H1 (cell line): ENCODE data around the gene PLEKHA1. TPM values are rescaled to one million over a fixed set of nuclear protein-coding genes. Genes with fewer than 3 reads are reported as not detected.

Experiments used
- CTCF ChIA-PET: fragments of 300-600 bp; sonication (Branson Sonifier 250); formaldehyde crosslinking; loops from one replicate; lab custom pipeline; 2021; ENCODE audit not compliant: partially characterized antibody; lab: Charles Lee
- POLR2A ChIA-PET: fragments of 300-600 bp; sonication (Branson Sonifier 250); formaldehyde crosslinking; loops from one replicate; lab custom pipeline; 2021; ENCODE audit warnings: inconsistent platforms; ENCODE audit not compliant: partially characterized antibody; lab: Charles Lee
- DNase-seq, 2 experiments: peaks; one replicate each; pipeline versions ENCODE4 v3.0.0 to v3.0.0-alpha.2; 2010 to 2022; ENCODE audit warnings: low spot score in 2 of 2, low read depth in 1 of 2, mixed read lengths in 1 of 2
- FAIRE-seq: peaks from 2 replicates; lab custom pipeline; 2011; peaks lifted over from hg19 to GRCh38; lab: Jason Lieb, UNC
- H2AFZ ChIP-seq: 2 replicates; pipeline ENCODE4 v1.8.1; 2012; ENCODE audit warnings: low read length, inconsistent platforms
- H2AK5ac ChIP-seq: 2 replicates; pipeline ENCODE4 v1.6.1; 2013; ENCODE audit warnings: low read depth, low read length
- H2BK120ac ChIP-seq: replicated peaks from 2 replicates; pipeline ENCODE3; 2013; ENCODE audit warnings: low read depth, low read length, inconsistent platforms
- H2BK12ac ChIP-seq: 2 replicates; pipeline ENCODE4 v1.6.1; 2013; ENCODE audit warnings: low read depth, low read length
- H2BK15ac ChIP-seq: 2 replicates; pipeline ENCODE4 v1.6.1; 2013; ENCODE audit warnings: low read length
- H2BK20ac ChIP-seq: 2 replicates; pipeline ENCODE4 v1.6.1; 2013; ENCODE audit warnings: low read length
- H2BK5ac ChIP-seq: 2 replicates; pipeline ENCODE4 v1.6.1; 2013; ENCODE audit warnings: low read depth, low read length
- H3K14ac ChIP-seq: 2 replicates; pipeline ENCODE4 v1.6.1; 2013; ENCODE audit warnings: inconsistent platforms; ENCODE audit not compliant: insufficient read length
- H3K18ac ChIP-seq: 2 replicates; pipeline ENCODE4 v1.6.1; 2013; ENCODE audit warnings: low read length; ENCODE audit errors: extremely low read depth
- H3K23ac ChIP-seq: 2 replicates; pipeline ENCODE4 v1.6.1; 2013; ENCODE audit warnings: inconsistent platforms; ENCODE audit not compliant: insufficient read length
- H3K23me2 ChIP-seq: 2 replicates; pipeline ENCODE4 v1.6.1; 2013; ENCODE audit warnings: low read depth, low read length
- H3K27ac ChIP-seq: 2 replicates; pipeline ENCODE4 v1.6.1; 2011; ENCODE audit warnings: low read depth, low read length, inconsistent platforms
- H3K27me3 ChIP-seq, 4 experiments: replicated peaks in 1 of 4; 1 replicate in 1 of 4; 2 replicates in 3 of 4; pipeline versions ENCODE4 v1.6.1 to v1.8.1; 2011 to 2013; ENCODE audit warnings: low read length in 3 of 4, mild to moderate bottlenecking in 3 of 4, inconsistent platforms in 2 of 4, mixed read lengths in 2 of 4, moderate library complexity in 1 of 4; ENCODE audit not compliant: control insufficient read depth in 3 of 4, insufficient read depth in 3 of 4; ENCODE audit errors: extremely low read depth in 1 of 4
- H3K36me3 ChIP-seq, 4 experiments: 2 replicates each; pipeline versions ENCODE4 v1.6.1 to v1.8.1; 2011 to 2013; ENCODE audit warnings: mild to moderate bottlenecking in 4 of 4, low read length in 3 of 4, moderate library complexity in 2 of 4, control low read depth in 1 of 4, inconsistent platforms in 1 of 4; ENCODE audit not compliant: insufficient read depth in 4 of 4, control insufficient read depth in 2 of 4
- H3K4ac ChIP-seq: replicated peaks from 2 replicates; pipeline ENCODE3; 2013; ENCODE audit warnings: low read length, low read depth, mixed read lengths, inconsistent platforms; ENCODE audit not compliant: insufficient read length
- H3K4me1 ChIP-seq, 4 experiments: replicated peaks in 1 of 4; 1 replicate in 1 of 4; 2 replicates in 3 of 4; pipeline versions ENCODE4 v1.6.1 to v1.8.1; 2011 to 2013; ENCODE audit warnings: low read length in 3 of 4, inconsistent platforms in 2 of 4, mixed read lengths in 1 of 4; ENCODE audit not compliant: insufficient read depth in 4 of 4, control insufficient read depth in 3 of 4
- H3K4me2 ChIP-seq, 2 experiments: 2 replicates each; pipeline versions ENCODE4 v1.6.1 to v1.8.1; 2011 to 2013; ENCODE audit warnings: low read depth in 2 of 2, low read length in 2 of 2, control low read depth in 1 of 2, inconsistent platforms in 1 of 2, mild to moderate bottlenecking in 1 of 2; ENCODE audit not compliant: insufficient read depth in 1 of 2
- H3K4me3 ChIP-seq, 4 experiments: fragments of 200-600, 300-600 bp in 1 of 4; sonication (generic), shearing (Covaris generic), sonication (Bioruptor Twin) in 1 of 4; 2 replicates each; pipeline versions ENCODE4 v1.5.1 to v1.8.1; 2011 to 2016; ENCODE audit warnings: low read length in 4 of 4, low read depth in 3 of 4, control low read depth in 2 of 4, inconsistent platforms in 2 of 4, mild to moderate bottlenecking in 2 of 4, mixed read lengths in 1 of 4, moderate library complexity in 1 of 4; ENCODE audit not compliant: insufficient read depth in 2 of 4; ENCODE audit errors: extremely low read depth in 1 of 4
- H3K56ac ChIP-seq: replicated peaks from 2 replicates; pipeline ENCODE3; 2013; ENCODE audit warnings: low read depth, mild to moderate bottlenecking, mixed read lengths, low read length, inconsistent platforms; ENCODE audit not compliant: insufficient read length
- H3K79me1 ChIP-seq: 2 replicates; pipeline ENCODE4 v1.6.1; 2013; ENCODE audit warnings: low read depth, low read length, control low read depth
- H3K79me2 ChIP-seq, 2 experiments: 2 replicates each; pipeline versions ENCODE4 v1.6.1 to v1.8.1; 2012 to 2013; ENCODE audit warnings: low read length in 2 of 2, mild to moderate bottlenecking in 2 of 2, inconsistent platforms in 1 of 2; ENCODE audit not compliant: insufficient read depth in 2 of 2, control insufficient read depth in 1 of 2
- H3K9ac ChIP-seq, 4 experiments: replicated peaks in 1 of 4; 1 replicate in 1 of 4; 2 replicates in 3 of 4; pipeline versions ENCODE4 v1.6.1 to v1.8.1; 2011 to 2013; ENCODE audit warnings: low read depth in 3 of 4, low read length in 3 of 4, control low read depth in 2 of 4, mild to moderate bottlenecking in 2 of 4, moderate library complexity in 2 of 4, inconsistent platforms in 1 of 4; ENCODE audit errors: extremely low read depth in 1 of 4
- H3K9me3 ChIP-seq, 2 experiments: 2 replicates each; pipeline versions ENCODE4 v1.6.1 to v1.8.1; 2012 to 2013; ENCODE audit warnings: mild to moderate bottlenecking in 2 of 2, moderate library complexity in 2 of 2, control low read depth in 1 of 2, inconsistent platforms in 1 of 2, low read depth in 1 of 2, low read length in 1 of 2, mixed read lengths in 1 of 2; ENCODE audit not compliant: insufficient read depth in 2 of 2
- H4K20me1 ChIP-seq, 2 experiments: replicated peaks in 1 of 2; 2 replicates each; pipeline versions ENCODE3 to v1.8.1; 2011 to 2013; ENCODE audit warnings: inconsistent platforms in 2 of 2, low read length in 2 of 2, mild to moderate bottlenecking in 1 of 2; ENCODE audit not compliant: insufficient read depth in 2 of 2, control insufficient read depth in 1 of 2
- H4K5ac ChIP-seq: 2 replicates; pipeline ENCODE4 v1.6.1; 2013; ENCODE audit warnings: low read length, low read depth, mixed read lengths, inconsistent platforms; ENCODE audit not compliant: insufficient read length
- H4K8ac ChIP-seq: 2 replicates; pipeline ENCODE4 v1.8.0; 2013; ENCODE audit warnings: mild to moderate bottlenecking, moderate library complexity, low read length, inconsistent platforms; ENCODE audit not compliant: insufficient read depth; ENCODE audit errors: extremely low read depth
- H4K91ac ChIP-seq: replicated peaks from 2 replicates; pipeline ENCODE3; 2013; ENCODE audit warnings: low read length, mixed read lengths, inconsistent platforms; ENCODE audit not compliant: insufficient read length
- CEBPB ChIP-seq: IDR thresholded peaks from 2 replicates; pipeline ENCODE4 v1.6.1; 2012; ENCODE audit warnings: low read depth, low read length
- CREB1 ChIP-seq: IDR thresholded peaks from 2 replicates; pipeline ENCODE4 v1.6.1; 2012; ENCODE audit warnings: inconsistent platforms
- EGR1 ChIP-seq: IDR thresholded peaks from 2 replicates; pipeline ENCODE4 v1.6.1; 2011; ENCODE audit warnings: low read depth, low read length, borderline replicate concordance
- EZH2 ChIP-seq: fragments of 200-600 bp; sonication (generic); IDR thresholded peaks from 2 replicates; pipeline ENCODE4 v1.7.1; 2012; ENCODE audit warnings: low read depth, mild to moderate bottlenecking, moderate library complexity, low read length, inconsistent platforms; ENCODE audit not compliant: severe bottlenecking
- HDAC6 ChIP-seq: IDR thresholded peaks from one replicate; pipeline ENCODE4 v1.7.1; 2012; ENCODE audit warnings: low read depth, mild to moderate bottlenecking, inconsistent platforms, low read length, moderate library complexity
- KDM4A ChIP-seq: IDR thresholded peaks from one replicate; pipeline ENCODE4 v1.7.1; 2012; ENCODE audit warnings: low read depth, mild to moderate bottlenecking, moderate library complexity, low read length, inconsistent platforms; ENCODE audit not compliant: severe bottlenecking
- POU5F1 ChIP-seq: IDR thresholded peaks from 2 replicates; pipeline ENCODE4 v1.6.1; 2011; ENCODE audit warnings: low read depth, mild to moderate bottlenecking, low read length, moderate library complexity
- RBBP5 ChIP-seq: IDR thresholded peaks from 2 replicates; pipeline ENCODE4 v1.7.1; 2012; ENCODE audit warnings: low read depth, mild to moderate bottlenecking, inconsistent platforms, low read length, moderate library complexity, borderline replicate concordance
- SAP30 ChIP-seq: fragments of 300-600 bp; sonication (generic); IDR thresholded peaks from 2 replicates; pipeline ENCODE4 v1.7.1; 2012; ENCODE audit warnings: low read length, moderate library complexity, mild to moderate bottlenecking, inconsistent platforms; ENCODE audit not compliant: insufficient read depth, insufficient replicate concordance
- SIRT6 ChIP-seq: IDR thresholded peaks from one replicate; pipeline ENCODE4 v1.7.1; 2012; ENCODE audit warnings: low read length, inconsistent platforms
- SIX5 ChIP-seq: IDR thresholded peaks from 2 replicates; pipeline ENCODE4 v1.6.1; 2011; ENCODE audit warnings: mild to moderate bottlenecking, low read depth, low read length
- WGBS, 2 experiments: shearing (Covaris generic) in 1 of 2; methylation state at CpG; one replicate each; pipeline versions ENCODE4 v1.1.6 to v1.1.7; 2013 to 2015; ENCODE audit warnings: low lambda C conversion rate in 2 of 2, mixed read lengths in 2 of 2, inconsistent platforms in 1 of 2, low coverage in 1 of 2, missing lambda C conversion rate in 1 of 2; ENCODE audit not compliant: insufficient replicate concordance in 2 of 2, insufficient coverage in 1 of 2, insufficient read length in 1 of 2; ENCODE audit errors: extremely low coverage in 1 of 2, missing lambda C conversion rate in 1 of 2; 5-methylcytosine and 5-hydroxymethylcytosine counted together
- polyA plus RNA-seq, 7 experiments: library from polyadenylated mRNA; depleted of rRNA in 3 of 7; stranded (reverse) in 5 of 7; unstranded in 2 of 7; fragments of >200 nt in 5 of 7; fragments of 200-250 nt in 2 of 7; gene quantifications; 1 replicate in 5 of 7; 2 replicates in 1 of 7; 4 replicates in 1 of 7; pipeline versions ENCODE4 v1.2.1 to v1.2.3, GENCODE V29; 2011 to 2013; ENCODE audit warnings: missing spikeins in 2 of 7, mixed read lengths in 2 of 7
- total RNA-seq: library from RNA; stranded (reverse); fragmentation: NEBNext Ultra II Directional; extraction: Animal tissue kit (Norgen Biotek cat#: 25700); gene quantifications from 2 replicates; pipeline ENCODE4 v1.2.1, GENCODE V29; 2021
- TF ChIP-seq, protein P1 (sequence below), 3 experiments: IDR thresholded peaks; 1 replicate in 2 of 3; 2 replicates in 1 of 3; pipeline versions ENCODE4 v1.5.1 to v1.6.1; 2011; ENCODE audit warnings: low read length in 3 of 3, mild to moderate bottlenecking in 3 of 3, inconsistent platforms in 2 of 3, low read depth in 1 of 3, moderate library complexity in 1 of 3; ENCODE audit not compliant: insufficient read depth in 1 of 3; ENCODE audit errors: control extremely low read depth in 1 of 3

PLEKHA1 gene
- total and polyA plus RNA-seq, 2 of the 8 experiments (the other 6 are each of a cell fraction or from before 2014, with no cell fraction given) = 15.6 to 39.7 TPM

- H2BK5ac ChIP-seq = no peak overlapping the region
- FAIRE-seq (no peak), DNase-seq (no peak)
- H2BK120ac ChIP-seq = no peak overlapping the region
- no peaks in the 10 kb centered on the region for H3K4me1 ChIP-seq
- no peak overlapping the region for H3K27ac ChIP-seq
- H2AK5ac ChIP-seq = no peak overlapping the region
- H3K79me1 ChIP-seq = no peaks in the 10 kb centered on the region
- no peak overlapping the region for H2BK20ac ChIP-seq
- ChIA-PET POLR2A (interaction anchor here (0.9 kb wide), 1 partner anchor 8 kb away, joined by 3 read pairs; no protein-coding TSS in a partner anchor), CTCF (interaction anchor here (0.9 to 1.5 kb wide), 3 partner anchors 143 to 174 kb away, joined by 5 read pairs; no protein-coding TSS in a partner anchor)
- no peak overlapping the region for H3K4ac ChIP-seq
- no peak overlapping the region for H3K4me2 ChIP-seq
- no peak overlapping the region for H3K4me3 ChIP-seq
- H4K20me1 ChIP-seq = no peaks in the 10 kb centered on the region
- H3K79me2 ChIP-seq = no peaks in the 10 kb centered on the region
- no peak overlapping the region for H3K9ac ChIP-seq
- H2BK15ac ChIP-seq = no peak overlapping the region
- H4K8ac ChIP-seq = no peak overlapping the region
- no peak overlapping the region for H4K91ac ChIP-seq
- no peak overlapping the region for H3K14ac ChIP-seq
- 93% methylated on average over 7 of the region's 7 CpGs; no CpG with 5 or more reads in 1 of the 2 experiments for WGBS, 2 experiments
- H2BK12ac ChIP-seq = no peak overlapping the region
- no peaks in the 10 kb centered on the region for H3K23me2 ChIP-seq
- no peak overlapping the region for H3K23ac ChIP-seq
- H3K56ac ChIP-seq = no peak overlapping the region
- no peak overlapping the region for H4K5ac ChIP-seq
- no peak overlapping the region for H2AFZ ChIP-seq
- no peaks in the 10 kb centered on the region for H3K36me3 ChIP-seq
- H3K27me3 ChIP-seq = no peaks in the 10 kb centered on the region
- H3K9me3 ChIP-seq = peaks cover 3 to 5% of the 10 kb centered on the region in 2 experiments; a peak in 3 of 4 replicates
- H3K18ac ChIP-seq = no peak overlapping the region
- TF ChIP-seq EZH2 (no peak), HDAC6 (no peak), RBBP5 (no peak), EGR1 (no peak), SIRT6 (no peak), KDM4A (no peak), POU5F1 (no peak), SAP30 (no peak), SIX5 (no peak), CEBPB (no peak), CREB1 (no peak)
- TF ChIP-seq, protein P1, sequence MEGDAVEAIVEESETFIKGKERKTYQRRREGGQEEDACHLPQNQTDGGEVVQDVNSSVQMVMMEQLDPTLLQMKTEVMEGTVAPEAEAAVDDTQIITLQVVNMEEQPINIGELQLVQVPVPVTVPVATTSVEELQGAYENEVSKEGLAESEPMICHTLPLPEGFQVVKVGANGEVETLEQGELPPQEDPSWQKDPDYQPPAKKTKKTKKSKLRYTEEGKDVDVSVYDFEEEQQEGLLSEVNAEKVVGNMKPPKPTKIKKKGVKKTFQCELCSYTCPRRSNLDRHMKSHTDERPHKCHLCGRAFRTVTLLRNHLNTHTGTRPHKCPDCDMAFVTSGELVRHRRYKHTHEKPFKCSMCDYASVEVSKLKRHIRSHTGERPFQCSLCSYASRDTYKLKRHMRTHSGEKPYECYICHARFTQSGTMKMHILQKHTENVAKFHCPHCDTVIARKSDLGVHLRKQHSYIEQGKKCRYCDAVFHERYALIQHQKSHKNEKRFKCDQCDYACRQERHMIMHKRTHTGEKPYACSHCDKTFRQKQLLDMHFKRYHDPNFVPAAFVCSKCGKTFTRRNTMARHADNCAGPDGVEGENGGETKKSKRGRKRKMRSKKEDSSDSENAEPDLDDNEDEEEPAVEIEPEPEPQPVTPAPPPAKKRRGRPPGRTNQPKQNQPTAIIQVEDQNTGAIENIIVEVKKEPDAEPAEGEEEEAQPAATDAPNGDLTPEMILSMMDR (IDR thresholded peaks at IDR 0.05; ENCODE audit: control extremely low read depth in 1 of 3, insufficient read depth in 1 of 3, low read depth in 1 of 3, low read length in 3 of 3) = no peak
These were observed 67.5 kb downstream of the PLEKHA1 start for GRCh38 chr10:122441961-122442360.
